ENCODE results near the gene FERMT1.

DNA sequence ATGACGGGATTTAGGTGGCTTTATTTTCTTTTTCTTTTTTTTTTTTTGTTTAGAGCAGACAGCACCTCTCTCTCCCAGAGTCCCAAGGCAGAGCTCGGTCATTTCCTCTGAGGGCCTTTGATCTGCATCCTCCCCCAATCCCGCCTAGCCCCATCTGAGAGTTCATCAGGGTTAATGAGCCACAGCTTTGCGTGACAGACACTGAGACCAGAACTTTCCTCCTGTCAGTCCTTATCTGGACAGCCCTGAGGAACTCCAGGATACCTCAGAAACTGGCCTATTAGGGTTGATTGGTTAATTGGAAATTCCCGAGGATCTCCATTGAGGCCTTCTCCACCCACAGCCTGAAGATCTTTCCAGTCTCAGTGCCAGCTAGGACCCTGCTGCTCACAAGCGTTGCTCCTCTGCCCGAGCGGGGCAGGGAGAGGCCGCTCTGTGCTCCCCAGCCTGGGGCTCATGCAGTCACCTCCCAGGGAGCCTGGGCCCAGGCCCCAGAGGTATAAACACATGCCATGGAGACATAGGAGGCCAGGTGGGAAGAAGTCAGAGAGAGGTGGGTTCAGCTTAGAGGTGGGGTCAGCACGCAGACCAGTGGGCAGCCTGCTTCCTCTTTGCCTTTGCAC lies 67.6 kb downstream of the FERMT1 start:
- TF ChIP-seq, protein P1, sequence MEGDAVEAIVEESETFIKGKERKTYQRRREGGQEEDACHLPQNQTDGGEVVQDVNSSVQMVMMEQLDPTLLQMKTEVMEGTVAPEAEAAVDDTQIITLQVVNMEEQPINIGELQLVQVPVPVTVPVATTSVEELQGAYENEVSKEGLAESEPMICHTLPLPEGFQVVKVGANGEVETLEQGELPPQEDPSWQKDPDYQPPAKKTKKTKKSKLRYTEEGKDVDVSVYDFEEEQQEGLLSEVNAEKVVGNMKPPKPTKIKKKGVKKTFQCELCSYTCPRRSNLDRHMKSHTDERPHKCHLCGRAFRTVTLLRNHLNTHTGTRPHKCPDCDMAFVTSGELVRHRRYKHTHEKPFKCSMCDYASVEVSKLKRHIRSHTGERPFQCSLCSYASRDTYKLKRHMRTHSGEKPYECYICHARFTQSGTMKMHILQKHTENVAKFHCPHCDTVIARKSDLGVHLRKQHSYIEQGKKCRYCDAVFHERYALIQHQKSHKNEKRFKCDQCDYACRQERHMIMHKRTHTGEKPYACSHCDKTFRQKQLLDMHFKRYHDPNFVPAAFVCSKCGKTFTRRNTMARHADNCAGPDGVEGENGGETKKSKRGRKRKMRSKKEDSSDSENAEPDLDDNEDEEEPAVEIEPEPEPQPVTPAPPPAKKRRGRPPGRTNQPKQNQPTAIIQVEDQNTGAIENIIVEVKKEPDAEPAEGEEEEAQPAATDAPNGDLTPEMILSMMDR (IDR thresholded peaks at IDR 0.05), result no peak
- no peak for TF ChIP-seq POLR2A (IDR thresholded peaks at IDR 0.05)
